WTC11 (cell line): ENCODE data around the gene PARP4. TPM values are rescaled to one million over a fixed set of nuclear protein-coding genes. Genes with fewer than 3 reads are reported as not detected.

ENCODE experiments used
- ATAC-seq: fragments of 200-7000 bp; cut with Tn5 transposase; 2 replicates; pipeline ENCODE4 v1.10.0; 2021; ENCODE audit warnings: mild to moderate bottlenecking, moderate library complexity
- CTCF ChIA-PET: fragments of 300-600 bp; sonication (Branson Sonifier 250); formaldehyde crosslinking; loops from one replicate; lab custom pipeline; 2021; ENCODE audit warnings: antibody characterized with exemption; lab: Charles Lee
- POLR2A ChIA-PET: fragments of 350-600 bp; sonication (Branson Sonifier 250); formaldehyde crosslinking; loops from one replicate; lab custom pipeline; 2021; ENCODE audit warnings: antibody characterized with exemption; lab: Charles Lee
- DNase-seq: peaks from one replicate; pipeline ENCODE4 v3.0.0; 2021; ENCODE audit warnings: low spot score
- H3K27ac Mint-ChIP-seq: 2 replicates; pipeline ENCODE4 v1.8.0; 2021; ENCODE audit warnings: mixed read lengths
- H3K27me3 Mint-ChIP-seq: 2 replicates; pipeline ENCODE4 v1.8.0; 2021; ENCODE audit warnings: low read depth, mild to moderate bottlenecking, moderate library complexity, mixed read lengths
- H3K36me3 Mint-ChIP-seq: 2 replicates; pipeline ENCODE4 v1.8.0; 2021; ENCODE audit warnings: mixed read lengths
- H3K4me1 Mint-ChIP-seq: 2 replicates; pipeline ENCODE4 v1.8.0; 2022; ENCODE audit warnings: mixed read lengths
- H3K4me3 Mint-ChIP-seq: 2 replicates; pipeline ENCODE4 v1.8.0; 2021; ENCODE audit warnings: mild to moderate bottlenecking, moderate library complexity, mixed read lengths
- H3K9me3 Mint-ChIP-seq: 2 replicates; pipeline ENCODE4 v1.8.0; 2021; ENCODE audit warnings: mixed read lengths
- ARID4B ChIP-seq: sonication (generic); formaldehyde crosslinking; IDR thresholded peaks from 2 replicates; pipeline ENCODE4 v1.8.0; 2023; ENCODE audit warnings: missing genetic modification reagents, mild to moderate bottlenecking, borderline replicate concordance
- CDX4 ChIP-seq: fragments of 250-450 bp; sonication (Bioruptor Pico); IDR thresholded peaks from 2 replicates; pipeline ENCODE4 v1.9.0; 2021; ENCODE audit warnings: moderate library complexity, mild to moderate bottlenecking, inconsistent platforms, borderline replicate concordance
- E2F4 ChIP-seq: sonication (generic); formaldehyde crosslinking; IDR thresholded peaks from 2 replicates; pipeline ENCODE4 v1.8.1; 2022; ENCODE audit warnings: low read depth, mild to moderate bottlenecking, moderate library complexity, missing genetic modification reagents, borderline replicate concordance
- EMX1 ChIP-seq: fragments of 250-450 bp; sonication (Bioruptor Pico); IDR thresholded peaks from 2 replicates; pipeline ENCODE4 v1.8.0; 2021; ENCODE audit warnings: mild to moderate bottlenecking
- FOXJ3 ChIP-seq: sonication (generic); formaldehyde crosslinking; IDR thresholded peaks from 2 replicates; pipeline ENCODE4 v1.9.0; 2021; ENCODE audit warnings: missing genetic modification reagents, mild to moderate bottlenecking, borderline replicate concordance
- FOXP4 ChIP-seq: sonication (generic); formaldehyde crosslinking; IDR thresholded peaks from 2 replicates; pipeline ENCODE4 v1.8.0; 2022; ENCODE audit warnings: mild to moderate bottlenecking, missing genetic modification reagents
- JAZF1 ChIP-seq: fragments of 250-450 bp; sonication (Bioruptor Pico); IDR thresholded peaks from 2 replicates; pipeline ENCODE4 v1.9.0; 2021; ENCODE audit warnings: moderate library complexity, mild to moderate bottlenecking, inconsistent platforms
- JUN ChIP-seq: sonication (generic); formaldehyde crosslinking; IDR thresholded peaks from 2 replicates; pipeline ENCODE4 v1.8.0; 2023; ENCODE audit warnings: mild to moderate bottlenecking, missing genetic modification reagents
- NFATC4 ChIP-seq: fragments of 250-450 bp; sonication (Bioruptor Pico); IDR thresholded peaks from 2 replicates; pipeline ENCODE4 v1.9.0; 2021; ENCODE audit warnings: mild to moderate bottlenecking
- PREB ChIP-seq: sonication (generic); formaldehyde crosslinking; IDR thresholded peaks from 2 replicates; pipeline ENCODE4 v1.8.1; 2022; ENCODE audit warnings: mild to moderate bottlenecking, missing genetic modification reagents, moderate library complexity, borderline replicate concordance
- SMAD4 ChIP-seq: sonication (generic); formaldehyde crosslinking; IDR thresholded peaks from 2 replicates; pipeline ENCODE4 v1.8.0; 2022; ENCODE audit warnings: mild to moderate bottlenecking, missing genetic modification reagents
- SOX15 ChIP-seq: fragments of 250-450 bp; sonication (Bioruptor Pico); IDR thresholded peaks from 2 replicates; pipeline ENCODE4 v1.9.0; 2021; ENCODE audit warnings: mild to moderate bottlenecking
- STAT6 ChIP-seq: sonication (generic); formaldehyde crosslinking; conservative IDR thresholded peaks from 2 replicates; pipeline ENCODE4 v1.8.1; 2023; ENCODE audit warnings: mild to moderate bottlenecking, low read depth, missing genetic modification reagents, moderate library complexity
- TP53 ChIP-seq: sonication (generic); formaldehyde crosslinking; IDR thresholded peaks from 2 replicates; pipeline ENCODE4 v1.8.1; 2023; ENCODE audit warnings: mild to moderate bottlenecking, missing genetic modification reagents
- ZBTB43 ChIP-seq: sonication (generic); formaldehyde crosslinking; IDR thresholded peaks from 2 replicates; pipeline ENCODE4 v1.8.1; 2023; ENCODE audit warnings: mild to moderate bottlenecking, missing genetic modification reagents
- ZMAT4 ChIP-seq: fragments of 250-450 bp; sonication (Bioruptor Pico); IDR thresholded peaks from 2 replicates; pipeline ENCODE4 v1.9.0; 2021; ENCODE audit warnings: mild to moderate bottlenecking
- ZNF219 ChIP-seq: sonication (generic); formaldehyde crosslinking; IDR thresholded peaks from 2 replicates; pipeline ENCODE4 v1.8.0; 2023; ENCODE audit warnings: missing genetic modification reagents, mild to moderate bottlenecking, borderline replicate concordance
- ZNF396 ChIP-seq: fragments of 250-450 bp; sonication (Bioruptor Pico); IDR thresholded peaks from 2 replicates; pipeline ENCODE4 v1.8.0; 2021; ENCODE audit warnings: mild to moderate bottlenecking, moderate library complexity, borderline replicate concordance
- total RNA-seq: library from RNA; stranded (reverse); gene quantifications from 3 replicates; pipeline ENCODE4 v1.2.3, GENCODE V29; 2021

Gene PARP4
- total RNA-seq, 1 experiment from 2014 or later = 30.7 TPM

GRCh38 chr13:24503379-24503696 is 9.2 kb downstream of the PARP4 start (continued):
- TF ChIP-seq CDX4 (CRISPR knock-in tag) (no peak), ZNF396 (CRISPR knock-in tag) (no peak)

GRCh38 chr13:24502533-24503378 is 9.8 kb downstream of the PARP4 start:
- H3K27ac Mint-ChIP-seq = peak overlapping the region; percentile 55
- peaks cover 8% of the 10 kb centered on the region for H3K4me1 Mint-ChIP-seq
- peak; percentile 51; the same call in 1 of the 2 replicates for ATAC-seq
- H3K9me3 Mint-ChIP-seq = no peaks in the 10 kb centered on the region
- DNase-seq = no peak
- H3K36me3 Mint-ChIP-seq = peaks cover 3% of the 10 kb centered on the region; the same call in 1 of the 2 replicates
- no peak overlapping the region for H3K4me3 Mint-ChIP-seq
- POLR2A ChIA-PET = no interaction called here
- H3K27me3 Mint-ChIP-seq = no peaks in the 10 kb centered on the region
- CTCF ChIA-PET = no interaction called here
- TF ChIP-seq NFATC4 (CRISPR knock-in tag) = no peak
- no peak for TF ChIP-seq STAT6 (CRISPR knock-in tag)
- no peak for TF ChIP-seq E2F4 (CRISPR knock-in tag)
- no peak for TF ChIP-seq FOXJ3 (CRISPR knock-in tag)
- no peak for TF ChIP-seq EMX1 (CRISPR knock-in tag)
- no peak for TF ChIP-seq JUN (CRISPR knock-in tag)
- TF ChIP-seq ZNF219 (CRISPR knock-in tag) = no peak
- no peak for TF ChIP-seq SOX15
- no peak for TF ChIP-seq TP53 (CRISPR knock-in tag)
- no peak for TF ChIP-seq ARID4B (CRISPR knock-in tag)
- TF ChIP-seq ZMAT4 (CRISPR knock-in tag) = no peak
- no peak for TF ChIP-seq CDX4 (CRISPR knock-in tag)
- no peak for TF ChIP-seq SMAD4 (CRISPR knock-in tag)
- no peak for TF ChIP-seq ZBTB43 (CRISPR knock-in tag)
- no peak for TF ChIP-seq FOXP4 (CRISPR knock-in tag)
- TF ChIP-seq PREB = no peak
- TF ChIP-seq JAZF1 (CRISPR knock-in tag) = no peak
